Ovary (tissue), 3 donors: ENCODE results near the gene SUMF1.

ENCODE experiments used
- POLR2A ChIP-seq: fragments of 450-650 bp; IDR thresholded peaks from one replicate; pipeline ENCODE4 v1.6.1; 2017; ENCODE audit warnings: antibody characterized with exemption, mild to moderate bottlenecking, moderate library complexity
- TF ChIP-seq, protein P1 (sequence below), 3 donors: fragments of 450-650 bp in 2 of 3; fragments of 200-600 bp in 1 of 3; IDR thresholded peaks; one replicate each; pipeline versions ENCODE4 v1.5.1 to v1.8.0; 2016 to 2022; ENCODE audit warnings: antibody characterized with exemption in 3 of 3, mild to moderate bottlenecking in 1 of 3
- donor health status: DM: no; HTN: no; CAD: no.

DNA sequence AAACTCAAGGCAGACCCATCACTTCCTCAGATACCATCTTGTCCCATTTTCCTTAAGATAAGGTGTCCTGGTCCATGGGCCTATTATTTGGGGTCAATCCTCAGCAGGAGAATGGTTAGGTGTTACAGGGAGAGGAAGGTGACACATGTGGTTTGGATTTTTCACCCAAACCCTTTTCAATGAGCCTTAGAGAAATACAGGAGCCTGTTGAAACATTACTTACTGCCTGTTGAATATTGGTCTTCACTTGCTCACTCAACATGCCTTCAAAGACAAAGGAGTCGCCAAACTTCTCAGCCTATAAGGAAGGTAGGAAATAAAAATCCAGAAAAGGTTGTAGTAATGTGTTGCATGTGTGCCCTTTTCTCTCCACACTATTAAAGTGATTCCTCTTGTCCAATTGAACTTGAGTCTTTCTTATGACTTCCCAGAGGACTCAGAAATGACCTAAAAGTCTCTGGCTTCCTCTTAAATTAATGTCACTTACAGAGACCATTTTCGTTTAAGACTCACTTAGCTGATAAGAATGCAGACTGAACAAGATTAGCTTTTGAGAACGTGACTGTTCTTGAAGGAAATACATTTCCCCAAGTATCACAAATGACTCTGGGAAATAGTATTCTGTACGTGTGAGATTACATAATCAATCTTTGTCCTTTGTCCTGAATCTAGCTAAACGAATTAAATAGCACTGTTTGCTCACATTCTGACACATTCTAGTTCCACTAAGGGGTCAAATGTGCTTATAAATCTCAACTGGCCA is 17.8 kb downstream of the SUMF1 start:
- no peak for TF ChIP-seq POLR2A
- TF ChIP-seq, protein P1, sequence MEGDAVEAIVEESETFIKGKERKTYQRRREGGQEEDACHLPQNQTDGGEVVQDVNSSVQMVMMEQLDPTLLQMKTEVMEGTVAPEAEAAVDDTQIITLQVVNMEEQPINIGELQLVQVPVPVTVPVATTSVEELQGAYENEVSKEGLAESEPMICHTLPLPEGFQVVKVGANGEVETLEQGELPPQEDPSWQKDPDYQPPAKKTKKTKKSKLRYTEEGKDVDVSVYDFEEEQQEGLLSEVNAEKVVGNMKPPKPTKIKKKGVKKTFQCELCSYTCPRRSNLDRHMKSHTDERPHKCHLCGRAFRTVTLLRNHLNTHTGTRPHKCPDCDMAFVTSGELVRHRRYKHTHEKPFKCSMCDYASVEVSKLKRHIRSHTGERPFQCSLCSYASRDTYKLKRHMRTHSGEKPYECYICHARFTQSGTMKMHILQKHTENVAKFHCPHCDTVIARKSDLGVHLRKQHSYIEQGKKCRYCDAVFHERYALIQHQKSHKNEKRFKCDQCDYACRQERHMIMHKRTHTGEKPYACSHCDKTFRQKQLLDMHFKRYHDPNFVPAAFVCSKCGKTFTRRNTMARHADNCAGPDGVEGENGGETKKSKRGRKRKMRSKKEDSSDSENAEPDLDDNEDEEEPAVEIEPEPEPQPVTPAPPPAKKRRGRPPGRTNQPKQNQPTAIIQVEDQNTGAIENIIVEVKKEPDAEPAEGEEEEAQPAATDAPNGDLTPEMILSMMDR (IDR thresholded peaks at IDR 0.05), result no peak
